ENCODE measurements around the gene PLA2G6.

The PLA2G6 gene

DNA sequence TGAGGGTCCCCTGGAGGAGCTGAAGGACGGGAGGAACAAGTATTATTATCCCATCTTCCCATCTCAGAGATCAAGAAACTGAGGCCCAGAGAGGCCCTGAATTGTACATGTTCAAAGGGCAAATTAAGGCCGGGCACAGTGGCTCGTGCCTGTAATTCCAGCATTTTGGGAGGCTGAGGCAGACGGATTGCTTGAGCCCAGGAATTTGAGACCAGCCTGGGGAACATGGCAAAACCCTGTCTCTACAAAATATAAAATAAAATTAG lies 8.1 kb downstream of the PLA2G6 start:
- Histone ChIP-seq H3K4me1 (ENCODE audit: low read depth, poor library complexity, severe bottlenecking) (peaks cover 34% of the 10 kb centered on the region), H3K36me3 (ENCODE audit: insufficient read depth) (no peaks in the 10 kb centered on the region), H3K9ac (no peak overlapping the region), H3K79me2 (ENCODE audit: insufficient read depth, low read depth) (no peaks in the 10 kb centered on the region), H2AFZ (ENCODE audit: low read depth) (no peak overlapping the region), H4K20me1 (ENCODE audit: insufficient read depth) (no peaks in the 10 kb centered on the region), H3K4me2 (no peak overlapping the region), H3K4me3 (IDR thresholded peaks at IDR 0.05; ENCODE audit: insufficient read depth, low read depth, low read length) (no peak overlapping the region), H3K27ac (no peak overlapping the region), H3K27me3 (ENCODE audit: insufficient read depth, low read depth) (no peaks in the 10 kb centered on the region)
- no peak for TF ChIP-seq CTCF (conservative IDR thresholded peaks at IDR 0.05; ENCODE audit: low read depth, low read length)

GRCh38 chr22:38172832-38173640 lies 8.6 kb downstream of the PLA2G6 start:
- no peak overlapping the region for H3K27ac ChIP-seq
- no peaks in the 10 kb centered on the region for H3K27me3 ChIP-seq (ENCODE audit: insufficient read depth, low read depth)
- H3K4me1 ChIP-seq (ENCODE audit: low read depth, poor library complexity, severe bottlenecking), result peaks cover 29% of the 10 kb centered on the region
- H3K36me3 ChIP-seq (ENCODE audit: insufficient read depth), result no peaks in the 10 kb centered on the region
- no peak for TF ChIP-seq CTCF (conservative IDR thresholded peaks at IDR 0.05; ENCODE audit: low read depth, low read length)
- H4K20me1 ChIP-seq (ENCODE audit: insufficient read depth), result no peaks in the 10 kb centered on the region
- no peak overlapping the region for H2AFZ ChIP-seq (ENCODE audit: low read depth)
- H3K4me3 ChIP-seq (IDR thresholded peaks at IDR 0.05; ENCODE audit: insufficient read depth, low read depth, low read length), result no peak overlapping the region
- no peak overlapping the region for H3K9ac ChIP-seq
- no peak overlapping the region for H3K4me2 ChIP-seq
- no peaks in the 10 kb centered on the region for H3K79me2 ChIP-seq (ENCODE audit: insufficient read depth, low read depth)

- Histone ChIP-seq H3K4me3 (IDR thresholded peaks at IDR 0.05; ENCODE audit: insufficient read depth, low read depth, low read length) (no peak overlapping the region), H3K36me3 (ENCODE audit: insufficient read depth) (no peaks in the 10 kb centered on the region), H2AFZ (ENCODE audit: low read depth) (no peak overlapping the region), H3K9ac (no peak overlapping the region), H3K4me2 (no peak overlapping the region), H3K27ac (no peak overlapping the region), H3K4me1 (ENCODE audit: low read depth, poor library complexity, severe bottlenecking) (peaks cover 20% of the 10 kb centered on the region), H3K79me2 (ENCODE audit: insufficient read depth, low read depth) (no peaks in the 10 kb centered on the region), H4K20me1 (ENCODE audit: insufficient read depth) (no peaks in the 10 kb centered on the region), H3K27me3 (ENCODE audit: insufficient read depth, low read depth) (no peaks in the 10 kb centered on the region)
- TF ChIP-seq CTCF (conservative IDR thresholded peaks at IDR 0.05; ENCODE audit: low read depth, low read length), result no peak
Measured at GRCh38 chr22:38171927-38172831, 9.5 kb downstream of the PLA2G6 start.

- no peak overlapping the region for H3K4me3 ChIP-seq (IDR thresholded peaks at IDR 0.05; ENCODE audit: insufficient read depth, low read depth, low read length)
- no peak overlapping the region for H3K9ac ChIP-seq
- H4K20me1 ChIP-seq (ENCODE audit: insufficient read depth), result no peaks in the 10 kb centered on the region
- H3K36me3 ChIP-seq (ENCODE audit: insufficient read depth), result no peaks in the 10 kb centered on the region
- no peaks in the 10 kb centered on the region for H3K79me2 ChIP-seq (ENCODE audit: insufficient read depth, low read depth)
- H3K27me3 ChIP-seq (ENCODE audit: insufficient read depth, low read depth), result no peaks in the 10 kb centered on the region
- no peak overlapping the region for H2AFZ ChIP-seq (ENCODE audit: low read depth)
- no peak overlapping the region for H3K27ac ChIP-seq
- H3K4me1 ChIP-seq (ENCODE audit: low read depth, poor library complexity, severe bottlenecking), result peaks cover 3% of the 10 kb centered on the region
- TF ChIP-seq CTCF (conservative IDR thresholded peaks at IDR 0.05; ENCODE audit: low read depth, low read length), result no peak
- H3K4me2 ChIP-seq, result no peak overlapping the region
Measured at GRCh38 chr22:38170469-38170868, 11.2 kb downstream of the PLA2G6 start.
